Lower lobe of right lung (tissue), 2 donors: ENCODE results near the gene GPRIN2. TPM values are rescaled to one million over a fixed set of nuclear protein-coding genes. Genes with fewer than 3 reads are reported as not detected.

ENCODE experiments used
- ATAC-seq, 2 donors: fragments of 200-7000 bp; cut with Tn5 transposase; one replicate each; pipeline ENCODE4 v1.9.1; 2020 to 2022; ENCODE audit warnings: mild to moderate bottlenecking in 2 of 2, moderate library complexity in 2 of 2
- DNase-seq: peaks from one replicate; pipeline ENCODE4 v3.0.0-alpha.2; 2020
- H3K27ac ChIP-seq: fragments of 200-600 bp; one replicate; pipeline ENCODE4 v1.8.0; 2022
- H3K27me3 ChIP-seq: fragments of 200-600 bp; one replicate; pipeline ENCODE4 v1.8.0; 2022; ENCODE audit warnings: low read depth
- H3K36me3 ChIP-seq: fragments of 200-600 bp; one replicate; pipeline ENCODE4 v1.8.0; 2022; ENCODE audit warnings: mild to moderate bottlenecking
- H3K4me1 ChIP-seq: fragments of 200-600 bp; one replicate; pipeline ENCODE4 v1.8.0; 2022
- H3K4me3 ChIP-seq: fragments of 200-600 bp; one replicate; pipeline ENCODE4 v1.8.0; 2022; ENCODE audit warnings: mild to moderate bottlenecking
- H3K9me3 ChIP-seq: fragments of 200-600 bp; one replicate; pipeline ENCODE4 v1.8.0; 2022
- intact Hi-C: fragments of 100-400 bp; cut with DNase I; formaldehyde crosslinking; loops from one replicate; pipeline ENCODE4 v1.11.0; 2022
- total RNA-seq: library from RNA; stranded (reverse); fragmentation: NEBNext Ultra II Directional; extraction: Animal tissue kit (Norgen Biotek cat#: 25700); gene quantifications from one replicate; pipeline ENCODE4 v1.2.1, GENCODE V29; 2021
- TF ChIP-seq, protein P1 (sequence below): fragments of 200-600 bp; IDR thresholded peaks from one replicate; pipeline ENCODE4 v1.8.0; 2022; ENCODE audit warnings: antibody characterized with exemption, mild to moderate bottlenecking
- donor health status: DM: no; HTN: yes; CAD: no; lungs with severe emphysema.

The GPRIN2 gene
- total RNA-seq, 1 donor from 2014 or later: 42.1 TPM

DNA sequence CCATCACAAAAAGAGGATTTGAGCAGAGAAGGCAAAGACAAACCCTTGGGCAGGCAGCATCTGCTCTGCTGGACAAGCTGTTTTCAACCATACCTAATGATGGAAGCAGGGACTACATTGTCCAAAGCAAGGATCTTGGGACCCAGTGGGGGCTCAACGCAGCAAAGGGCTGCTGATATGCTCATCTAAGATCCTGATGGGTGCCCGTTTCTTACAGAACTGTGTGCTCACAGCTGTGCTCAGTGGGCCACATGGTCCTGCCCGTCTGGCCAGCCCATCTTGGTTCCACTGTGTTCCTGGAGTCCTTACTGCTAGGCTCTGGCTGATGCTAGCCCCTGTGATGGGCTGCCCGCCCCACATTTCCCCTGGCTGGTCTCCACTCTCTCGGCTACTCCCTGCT, 36.1 kb downstream of the GPRIN2 start:
- no peaks in the 10 kb centered on the region for H3K9me3 ChIP-seq
- H3K4me3 ChIP-seq: no peak overlapping the region
- no peaks in the 10 kb centered on the region for H3K36me3 ChIP-seq
- intact Hi-C loops: no loop called here
- ATAC-seq (no peak), DNase-seq (peak; percentile 46)
- TF ChIP-seq, protein P1, sequence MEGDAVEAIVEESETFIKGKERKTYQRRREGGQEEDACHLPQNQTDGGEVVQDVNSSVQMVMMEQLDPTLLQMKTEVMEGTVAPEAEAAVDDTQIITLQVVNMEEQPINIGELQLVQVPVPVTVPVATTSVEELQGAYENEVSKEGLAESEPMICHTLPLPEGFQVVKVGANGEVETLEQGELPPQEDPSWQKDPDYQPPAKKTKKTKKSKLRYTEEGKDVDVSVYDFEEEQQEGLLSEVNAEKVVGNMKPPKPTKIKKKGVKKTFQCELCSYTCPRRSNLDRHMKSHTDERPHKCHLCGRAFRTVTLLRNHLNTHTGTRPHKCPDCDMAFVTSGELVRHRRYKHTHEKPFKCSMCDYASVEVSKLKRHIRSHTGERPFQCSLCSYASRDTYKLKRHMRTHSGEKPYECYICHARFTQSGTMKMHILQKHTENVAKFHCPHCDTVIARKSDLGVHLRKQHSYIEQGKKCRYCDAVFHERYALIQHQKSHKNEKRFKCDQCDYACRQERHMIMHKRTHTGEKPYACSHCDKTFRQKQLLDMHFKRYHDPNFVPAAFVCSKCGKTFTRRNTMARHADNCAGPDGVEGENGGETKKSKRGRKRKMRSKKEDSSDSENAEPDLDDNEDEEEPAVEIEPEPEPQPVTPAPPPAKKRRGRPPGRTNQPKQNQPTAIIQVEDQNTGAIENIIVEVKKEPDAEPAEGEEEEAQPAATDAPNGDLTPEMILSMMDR: no peak
- H3K27ac ChIP-seq: no peak overlapping the region
- H3K4me1 ChIP-seq: peaks cover 14% of the 10 kb centered on the region
- peaks cover 11% of the 10 kb centered on the region for H3K27me3 ChIP-seq

DNA sequence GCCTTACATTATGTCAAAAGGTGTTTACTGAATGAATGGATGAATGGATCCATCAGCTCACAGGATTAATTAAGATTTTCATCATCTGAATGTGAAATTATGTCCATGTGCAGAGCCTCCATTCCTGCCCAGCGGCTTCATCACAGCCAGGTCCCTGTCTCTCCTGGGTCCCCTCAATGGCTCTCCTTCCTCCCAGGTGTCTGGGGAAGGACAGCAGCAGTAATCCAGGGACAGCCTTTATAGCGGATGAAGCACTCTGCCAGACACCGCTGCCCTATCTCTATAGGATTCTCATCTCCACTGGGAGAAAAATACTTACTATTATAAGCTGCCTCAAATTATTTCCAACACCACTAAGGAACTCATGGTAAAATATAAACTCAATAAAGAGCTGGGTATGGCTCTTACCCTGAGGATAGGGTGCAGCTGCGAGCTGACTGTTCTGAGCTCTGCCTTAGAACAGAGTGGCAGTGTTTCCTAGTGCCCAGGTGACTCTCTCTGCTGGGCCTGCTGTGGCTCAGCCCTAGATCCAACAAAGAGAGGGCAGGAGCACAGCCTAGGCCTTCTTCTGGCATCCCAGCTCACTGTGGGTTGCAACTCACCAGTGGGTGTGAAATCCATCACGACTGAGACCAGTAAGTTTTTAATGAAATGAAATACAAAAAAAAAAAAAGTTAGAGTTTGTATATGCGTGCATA, 38.3 kb downstream of the GPRIN2 start:
- Histone ChIP-seq H3K27ac (no peak overlapping the region), H3K4me3 (no peak overlapping the region), H3K9me3 (no peaks in the 10 kb centered on the region), H3K36me3 (no peaks in the 10 kb centered on the region), H3K27me3 (peaks cover 11% of the 10 kb centered on the region), H3K4me1 (peaks cover under 1% of the 10 kb centered on the region)
- TF ChIP-seq, protein P1: no peak
- DNase-seq (peak; percentile 30), ATAC-seq (no peak)
- intact Hi-C loops: no loop called here

DNA sequence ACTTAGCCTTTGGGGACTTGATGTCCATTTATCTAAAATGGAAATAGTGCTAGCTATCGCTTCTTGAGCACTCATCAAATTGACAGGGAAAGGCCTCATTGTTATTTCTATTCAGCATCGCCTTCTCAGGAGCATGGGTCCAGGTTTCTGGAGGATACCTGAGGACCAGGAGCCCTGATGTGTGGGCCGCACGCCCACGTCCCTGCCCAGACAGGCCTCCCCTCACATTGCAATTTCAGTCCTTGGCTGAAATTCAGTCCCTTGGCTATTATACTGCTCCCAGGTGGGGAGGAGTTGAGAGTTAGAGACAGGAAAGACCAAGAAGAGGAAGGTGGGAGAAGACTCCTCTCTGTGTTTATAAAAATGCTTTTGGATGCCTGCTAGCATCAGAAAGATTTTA, 38.9 kb downstream of the GPRIN2 start:
- Histone ChIP-seq H3K27me3 (peaks cover 11% of the 10 kb centered on the region), H3K27ac (no peak overlapping the region), H3K9me3 (no peaks in the 10 kb centered on the region), H3K36me3 (no peaks in the 10 kb centered on the region), H3K4me3 (no peak overlapping the region), H3K4me1 (no peaks in the 10 kb centered on the region)
- ATAC-seq (no peak), DNase-seq (peak; percentile 25)
- intact Hi-C loops: no loop called here
- TF ChIP-seq, protein P1: no peak

DNA sequence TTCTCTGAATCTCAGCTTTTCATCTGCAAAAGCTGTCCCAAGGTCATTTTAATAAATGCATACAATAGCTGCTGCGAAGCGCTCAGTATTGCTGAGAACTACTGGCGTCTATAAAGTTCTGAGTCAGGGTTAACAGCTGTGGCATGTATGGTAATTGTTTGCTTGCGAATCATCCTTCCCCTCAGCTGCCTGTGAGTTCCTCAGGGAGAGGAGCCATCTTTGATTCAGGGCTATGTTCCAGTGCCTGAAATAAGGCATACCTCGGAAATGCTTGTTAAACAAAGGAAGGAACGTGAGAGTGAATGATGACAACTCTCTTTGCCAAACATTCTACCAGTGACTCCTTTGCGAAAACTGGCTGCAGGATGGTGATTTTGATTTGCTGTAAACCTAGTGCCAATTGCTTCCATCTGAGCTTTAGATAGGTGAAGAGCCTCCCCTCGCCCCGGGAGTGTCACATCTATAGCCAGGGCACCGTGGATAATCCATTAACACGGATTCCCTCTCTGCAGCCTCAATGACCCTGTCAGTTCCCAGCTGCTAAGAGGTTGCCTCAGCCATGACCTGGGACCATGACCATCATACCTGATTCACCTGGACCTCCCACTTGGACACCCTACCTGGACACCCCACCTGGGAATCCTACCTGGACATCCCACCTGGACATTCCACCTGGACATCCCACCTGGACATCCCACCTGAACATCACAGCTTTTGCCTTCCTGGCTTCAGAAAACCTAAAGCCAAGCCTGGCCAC, 39.6 kb downstream of the GPRIN2 start:
- H3K27ac ChIP-seq: no peak overlapping the region
- no peaks in the 10 kb centered on the region for H3K36me3 ChIP-seq
- no peak overlapping the region for H3K4me3 ChIP-seq
- H3K9me3 ChIP-seq: no peaks in the 10 kb centered on the region
- H3K27me3 ChIP-seq: peaks cover 11% of the 10 kb centered on the region
- DNase-seq (peak; percentile 43), ATAC-seq (peak in 1 of 2 donors; percentile 14)
- TF ChIP-seq, protein P1: no peak
- intact Hi-C loops: no loop called here
- H3K4me1 ChIP-seq: no peaks in the 10 kb centered on the region

DNA sequence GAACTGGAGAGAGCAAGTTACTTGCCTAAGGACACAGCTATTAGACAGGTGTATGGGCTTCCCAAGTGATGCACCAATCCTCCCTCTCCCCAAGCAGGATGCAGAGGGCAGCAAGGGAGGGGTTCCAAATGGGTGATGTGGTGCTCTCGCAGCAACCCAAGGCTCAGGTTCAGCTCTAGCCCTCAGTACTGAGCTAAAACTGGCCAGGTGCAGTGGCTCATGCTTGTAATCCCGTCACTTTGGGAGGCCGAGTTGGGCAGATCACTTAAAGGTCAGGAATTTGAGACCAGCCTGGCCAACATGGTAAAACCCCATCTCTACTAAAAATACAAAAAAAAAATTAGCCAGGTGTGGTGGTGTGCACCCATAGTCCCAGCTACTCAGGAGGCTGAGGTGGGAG, 40.7 kb downstream of the GPRIN2 start:
- DNase-seq (peak; percentile 35), ATAC-seq (no peak)
- Histone ChIP-seq H3K27ac (no peak overlapping the region), H3K27me3 (peaks cover 10% of the 10 kb centered on the region), H3K9me3 (no peaks in the 10 kb centered on the region), H3K4me1 (no peaks in the 10 kb centered on the region), H3K36me3 (no peaks in the 10 kb centered on the region), H3K4me3 (no peak overlapping the region)
- intact Hi-C loops: no loop called here
- TF ChIP-seq, protein P1: no peak
